ENCODE data around the gene JMJD8.
"Not testable (repeated sequence)": the region's sequence is repeated elsewhere in the genome, so short reads cannot be mapped to it uniquely, and the experiment has no call there.

JMJD8 gene

DNA sequence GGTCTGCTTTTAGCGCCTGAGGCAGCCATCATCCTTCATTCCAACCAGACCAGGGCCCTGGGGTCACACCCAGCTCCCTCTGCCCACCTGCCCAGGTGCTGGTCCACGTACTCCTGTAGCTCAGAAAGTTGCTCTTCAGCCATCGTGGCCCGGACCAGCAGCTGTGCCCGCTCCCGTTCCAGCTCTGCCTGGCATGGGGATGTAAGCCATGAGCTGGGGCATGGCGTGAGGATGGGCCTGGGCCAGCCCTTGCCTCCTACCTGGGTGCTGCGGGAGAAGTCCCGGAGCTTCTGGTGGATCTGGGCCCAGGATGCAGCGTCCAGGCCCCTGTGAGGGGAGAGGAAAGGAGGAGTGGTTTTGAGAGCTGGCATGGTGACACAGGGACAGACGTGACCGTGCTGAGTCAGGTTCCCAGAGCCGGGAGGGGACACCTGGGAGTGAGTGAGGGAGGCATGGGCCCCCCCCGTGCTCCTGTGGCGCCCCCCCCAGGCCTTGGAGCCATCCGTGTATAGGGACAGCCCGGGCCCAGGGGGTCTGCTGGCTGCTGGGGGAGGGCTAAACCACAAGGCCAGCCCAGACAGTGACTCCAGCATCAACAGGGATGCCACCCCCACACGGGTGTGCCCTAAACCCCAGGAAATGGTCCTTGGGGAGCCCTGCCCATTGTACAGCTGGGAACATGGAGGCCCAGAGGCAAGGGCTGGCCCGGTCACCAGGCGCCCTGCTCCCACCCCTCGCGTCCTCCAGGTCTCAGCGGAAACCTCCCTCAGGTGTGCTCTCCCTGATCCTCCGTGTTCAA, 38.9 kb upstream of the JMJD8 start:
- in situ Hi-C loops (cut with MboI; ENCODE audit: low sequenced_read_pairs), result no loop called here

DNA sequence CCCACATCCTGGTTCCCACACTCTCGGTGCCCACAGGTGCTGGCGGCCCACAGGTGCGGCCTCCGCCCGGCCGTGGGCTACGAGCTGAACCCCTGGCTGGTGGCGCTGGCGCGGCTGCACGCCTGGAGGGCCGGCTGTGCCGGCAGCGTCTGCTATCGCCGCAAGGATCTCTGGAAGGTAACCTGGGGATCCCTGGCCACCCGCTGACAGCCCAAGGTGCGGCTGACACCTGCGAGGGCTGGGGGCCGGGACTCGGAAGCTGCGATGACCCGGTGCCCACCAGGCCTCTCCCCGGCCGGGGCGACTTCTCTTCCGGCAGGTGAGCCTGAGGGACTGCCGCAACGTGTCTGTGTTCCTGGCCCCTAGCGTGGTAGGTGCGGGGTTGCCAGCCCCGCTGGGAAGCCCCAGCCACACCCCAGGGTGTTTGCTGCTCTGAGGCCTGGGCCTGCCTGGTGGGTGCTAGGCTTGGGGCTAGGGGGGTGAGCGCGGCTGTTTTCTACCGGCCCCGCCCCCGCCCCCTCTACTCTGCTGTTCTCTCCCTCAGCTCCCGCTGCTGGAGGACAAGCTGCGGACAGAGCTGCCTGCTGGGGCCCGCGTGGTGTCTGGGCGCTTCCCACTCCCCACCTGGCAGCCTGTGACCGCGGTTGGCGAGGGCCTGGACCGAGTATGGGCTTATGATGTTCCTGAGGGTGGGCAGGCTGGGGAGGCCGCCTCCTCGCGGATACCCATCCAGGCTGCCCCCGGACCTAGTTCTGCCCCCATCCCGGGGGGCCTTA, 37.8 kb upstream of the JMJD8 start:
- in situ Hi-C loops (cut with MboI; ENCODE audit: low sequenced_read_pairs), result no loop called here

DNA sequence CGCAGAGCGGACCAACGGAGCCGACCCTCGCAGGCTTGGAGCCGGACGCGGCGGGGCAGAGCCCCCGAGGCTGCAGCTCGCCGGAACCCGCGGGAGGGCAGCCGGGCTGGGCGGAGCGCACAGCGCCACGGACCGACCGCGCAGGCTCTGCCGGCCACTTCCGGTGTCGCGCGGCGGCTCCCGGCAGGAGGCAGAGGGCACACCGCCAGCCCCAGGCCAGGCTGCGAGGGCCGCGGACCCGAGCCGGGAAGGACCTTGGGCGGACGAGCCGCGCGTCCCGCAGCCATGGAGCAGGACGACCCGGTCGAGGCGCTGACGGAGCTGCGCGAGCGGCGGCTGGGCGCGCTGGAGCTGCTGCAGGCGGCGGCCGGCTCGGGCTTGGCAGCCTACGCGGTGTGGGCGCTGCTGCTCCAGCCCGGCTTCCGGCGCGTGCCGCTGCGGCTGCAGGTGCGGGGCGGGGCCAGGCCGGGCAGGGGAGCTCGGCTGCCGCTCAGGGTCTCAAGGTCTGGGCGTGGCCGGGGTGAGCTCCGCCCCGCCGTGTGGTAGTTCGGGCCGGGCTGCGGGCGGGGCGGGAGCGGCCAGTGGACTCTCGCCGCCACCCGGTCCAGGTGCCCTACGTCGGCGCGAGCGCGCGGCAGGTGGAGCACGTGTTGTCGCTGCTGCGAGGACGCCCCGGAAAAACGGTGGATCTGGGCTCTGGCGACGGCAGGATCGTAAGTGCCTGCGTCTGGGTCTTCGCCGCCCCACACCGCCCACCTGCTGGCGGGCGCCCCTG, 37.0 kb upstream of the JMJD8 start, which contains the start of gene ANTKMT:
TSS of gene ANTKMT (plus strand) at position 157 of the 775 bp plus-strand sequence. CDS start at position 286, 129 bp downstream.
- in situ Hi-C loops (cut with MboI; ENCODE audit: low sequenced_read_pairs), result no loop called here

DNA sequence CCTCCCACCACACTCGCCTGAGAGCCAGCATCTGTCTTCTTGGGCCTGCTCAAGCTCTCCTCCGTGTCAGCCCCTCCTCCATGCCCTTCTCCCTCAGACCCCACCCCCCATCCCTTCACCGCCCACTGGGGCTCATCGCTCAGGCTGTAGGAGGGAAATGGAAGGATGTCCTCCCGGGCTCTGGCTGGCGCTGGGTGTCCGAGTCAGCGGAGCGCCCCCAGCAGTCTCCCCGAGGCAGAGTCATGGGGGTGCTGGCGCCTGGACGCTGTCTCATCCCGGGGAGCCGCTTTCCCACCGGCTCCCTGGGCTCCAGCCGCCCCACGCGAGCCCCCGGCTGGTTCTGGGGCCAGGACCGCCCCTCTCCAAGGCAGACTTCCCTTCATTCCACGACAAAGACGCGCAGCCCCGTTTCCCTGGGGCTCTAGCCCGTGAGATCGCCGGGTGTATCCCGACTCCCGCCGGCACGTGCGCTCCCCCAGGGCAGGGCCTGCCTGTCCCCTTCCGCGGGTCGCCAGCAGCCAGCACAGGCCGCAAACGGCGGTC, 36.4 kb upstream of the JMJD8 start:
- in situ Hi-C loops (cut with MboI; ENCODE audit: low sequenced_read_pairs), result no loop called here

DNA sequence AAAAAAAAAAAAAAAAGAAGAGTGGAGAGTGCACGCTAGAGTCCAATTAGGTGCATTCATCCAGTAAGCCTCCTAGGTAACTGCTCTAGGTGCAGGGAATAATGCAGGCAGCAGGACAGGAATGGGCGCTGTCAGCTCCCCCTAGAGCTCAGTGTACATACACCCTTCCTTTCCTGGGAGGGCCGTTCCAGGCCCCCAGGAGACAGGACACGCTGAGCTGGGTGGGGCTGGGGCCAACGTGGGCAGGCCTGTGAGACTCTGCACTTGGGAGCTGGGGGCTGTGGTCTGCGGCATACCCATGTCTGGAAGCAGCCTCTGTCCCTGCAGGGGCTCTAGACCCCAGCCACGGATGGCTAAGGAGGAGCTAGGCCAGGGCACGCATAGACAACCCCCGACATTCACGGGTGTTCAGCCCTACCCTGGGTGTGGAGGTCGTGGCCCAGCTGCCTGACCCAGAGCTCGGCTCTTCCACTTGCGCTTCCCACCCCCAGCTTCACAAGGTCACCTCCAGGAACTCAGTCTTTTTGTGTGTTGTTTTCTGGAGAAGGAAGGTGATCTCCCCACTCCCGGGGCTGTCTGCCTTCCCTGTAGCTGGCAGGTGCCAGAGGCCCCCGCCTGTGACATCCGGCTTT, 35.8 kb upstream of the JMJD8 start:
- in situ Hi-C loops (cut with MboI; ENCODE audit: low sequenced_read_pairs), result no loop called here

DNA sequence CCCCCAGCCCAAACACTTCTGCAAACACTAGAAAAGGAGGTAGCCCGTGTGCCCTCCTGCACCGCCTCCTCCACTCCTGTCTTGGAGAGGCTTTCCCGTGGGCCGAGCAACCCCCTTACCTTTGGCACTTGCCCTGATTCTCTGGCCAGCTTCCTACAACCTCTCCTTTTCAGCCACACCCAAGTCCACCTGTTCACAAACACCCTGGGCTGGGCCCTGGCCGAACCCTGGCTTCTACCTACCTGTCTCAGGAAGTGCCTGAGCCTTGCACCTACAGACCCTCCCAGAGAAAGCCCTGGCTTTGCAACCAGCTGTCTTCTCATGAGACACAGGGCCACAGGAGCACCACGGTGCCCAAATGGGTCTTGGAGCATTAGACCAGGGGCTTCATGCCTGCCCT, 34.8 kb upstream of the JMJD8 start:
- in situ Hi-C loops (cut with MboI; ENCODE audit: low sequenced_read_pairs), result no loop called here

DNA sequence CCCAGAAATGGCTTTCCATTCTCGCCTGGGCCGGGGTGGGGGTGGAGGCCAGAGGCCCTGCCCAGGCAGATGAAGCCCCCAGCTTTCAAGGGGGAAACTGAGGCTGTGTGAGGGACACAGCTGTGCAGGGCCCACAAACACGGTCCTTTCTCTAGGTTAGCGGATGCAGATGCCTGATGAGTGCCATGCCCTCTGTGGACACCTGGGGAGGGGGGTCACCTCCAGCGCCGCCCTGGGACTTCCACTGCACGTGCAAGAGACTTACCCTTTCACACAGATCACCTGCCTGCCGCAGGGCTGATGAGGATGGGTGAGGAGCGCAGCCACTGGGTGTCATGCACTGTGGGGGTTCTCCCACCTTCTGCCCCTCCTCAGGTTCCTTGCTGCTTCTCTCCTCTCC, 34.3 kb upstream of the JMJD8 start:
- in situ Hi-C loops (cut with MboI; ENCODE audit: low sequenced_read_pairs), result no loop called here

DNA sequence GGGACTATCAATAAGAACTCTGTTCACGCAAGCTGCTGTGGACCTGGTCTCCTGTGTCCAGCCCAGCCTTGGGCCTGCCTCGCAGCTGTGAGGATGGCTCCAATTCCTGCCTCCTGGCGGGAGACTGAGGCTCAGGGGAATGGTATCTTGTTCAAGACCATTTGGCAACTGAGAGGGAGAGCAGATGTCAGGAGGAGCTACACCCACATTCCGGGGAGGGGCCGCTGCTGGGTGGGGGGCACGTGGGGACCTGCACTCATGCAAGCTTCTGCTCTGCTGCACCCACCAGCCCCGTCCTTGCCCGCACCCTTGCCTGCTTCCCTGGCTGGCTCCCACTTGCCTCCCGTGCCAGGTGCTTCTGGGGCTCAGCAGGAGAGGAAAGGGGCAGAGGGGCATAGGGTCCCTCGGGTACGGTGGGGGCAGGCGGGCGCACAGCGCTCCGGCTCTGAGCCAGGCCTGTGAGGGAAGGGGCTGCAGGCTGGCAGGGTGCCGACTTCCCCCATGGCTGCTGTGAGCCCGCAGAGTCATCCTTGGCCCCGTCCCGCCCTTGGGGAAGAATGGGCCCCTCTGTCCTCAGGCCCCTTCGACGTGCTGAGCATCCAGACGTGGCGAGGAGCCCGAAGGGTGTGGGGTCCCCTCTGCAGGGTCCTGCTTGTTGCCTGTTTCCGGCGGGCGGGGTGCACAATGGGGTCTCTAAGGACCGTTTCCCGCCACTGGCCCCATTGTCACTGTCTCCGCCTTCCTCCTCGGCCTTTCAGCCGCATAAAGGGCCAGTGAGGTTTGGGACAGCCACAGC, 33.5 kb upstream of the JMJD8 start:
- in situ Hi-C loops (cut with MboI; ENCODE audit: low sequenced_read_pairs), result no loop called here

DNA sequence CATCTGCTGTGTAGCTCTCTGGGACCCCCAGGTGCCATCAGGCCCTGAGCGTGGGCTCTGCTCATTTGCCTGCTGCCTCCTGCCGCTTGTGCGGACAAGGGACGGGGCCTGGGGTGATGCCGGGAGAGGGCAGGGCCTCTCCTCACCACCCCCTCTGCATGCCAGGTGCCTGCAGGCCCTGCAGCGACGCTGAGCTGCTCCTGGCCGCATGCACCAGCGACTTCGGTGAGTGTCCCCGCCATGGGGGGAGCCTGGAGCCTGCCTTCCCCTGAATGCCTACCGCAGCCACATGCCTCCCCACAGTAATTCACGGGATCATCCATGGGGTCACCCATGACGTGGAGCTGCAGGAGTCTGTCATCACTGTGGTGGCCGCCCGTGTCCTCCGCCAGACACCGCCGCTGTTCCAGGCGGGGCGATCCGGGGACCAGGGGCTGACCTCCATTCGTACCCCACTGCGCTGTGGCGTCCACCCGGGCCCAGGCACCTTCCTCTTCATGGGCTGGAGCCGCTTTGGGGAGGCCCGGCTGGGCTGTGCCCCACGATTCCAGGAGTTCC, 32.7 kb upstream of the JMJD8 start:
- in situ Hi-C loops (cut with MboI; ENCODE audit: low sequenced_read_pairs), result no loop called here

DNA sequence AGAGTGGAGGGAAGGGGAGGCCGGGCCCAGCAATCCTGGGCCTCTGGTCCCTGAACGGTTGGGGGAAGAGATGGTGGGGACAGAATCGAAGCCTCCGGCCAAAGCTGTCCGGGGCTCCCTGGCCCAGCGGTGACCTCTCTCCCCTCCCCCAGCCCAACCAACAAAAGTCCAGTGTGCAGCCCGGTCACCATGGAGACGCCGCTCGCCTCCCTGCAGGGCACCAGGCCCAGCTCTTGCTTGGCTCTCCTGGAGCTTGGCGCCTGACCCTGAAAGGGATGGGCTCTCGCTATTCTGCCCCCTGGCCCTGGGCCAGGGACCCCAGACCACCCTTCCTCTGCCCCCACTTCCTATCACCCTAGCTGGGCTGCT, 32.0 kb upstream of the JMJD8 start:
- in situ Hi-C loops (cut with MboI; ENCODE audit: low sequenced_read_pairs), result no loop called here

DNA sequence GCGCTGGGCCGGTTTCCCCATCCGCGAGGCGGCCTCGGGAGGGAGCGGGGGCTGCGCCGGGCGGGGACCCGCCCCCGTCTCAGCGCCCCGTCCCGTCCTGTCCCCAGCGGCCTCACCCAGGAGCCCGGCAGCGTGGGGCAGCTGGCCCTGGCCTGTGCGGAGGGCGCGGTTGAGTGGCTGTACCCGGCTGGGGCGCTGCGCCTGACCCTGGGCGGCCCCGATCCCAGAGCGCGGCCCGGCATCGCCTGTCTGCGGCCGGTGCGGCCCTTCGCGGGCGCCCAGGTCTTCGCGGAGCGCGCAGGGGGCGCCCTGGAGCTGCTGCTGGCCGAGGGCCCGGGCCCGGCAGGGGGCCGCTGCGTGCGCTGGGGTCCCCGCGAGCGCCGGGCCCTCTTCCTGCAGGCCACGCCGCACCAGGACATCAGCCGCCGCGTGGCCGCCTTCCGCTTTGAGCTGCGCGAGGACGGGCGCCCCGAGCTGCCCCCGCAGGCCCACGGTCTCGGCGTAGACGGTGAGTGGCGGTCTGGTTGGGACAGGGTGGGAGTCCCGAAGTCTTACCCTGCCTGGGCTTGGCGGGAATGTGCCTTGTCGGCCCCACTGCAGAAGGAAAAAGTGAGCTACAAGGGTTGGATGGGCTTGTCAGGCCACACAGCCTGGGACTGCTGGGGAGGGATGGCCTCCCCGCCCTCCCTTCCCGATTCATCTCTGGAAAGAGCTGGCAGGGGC, 31.5 kb upstream of the JMJD8 start:
- in situ Hi-C loops (cut with MboI; ENCODE audit: low sequenced_read_pairs), result no loop called here

DNA sequence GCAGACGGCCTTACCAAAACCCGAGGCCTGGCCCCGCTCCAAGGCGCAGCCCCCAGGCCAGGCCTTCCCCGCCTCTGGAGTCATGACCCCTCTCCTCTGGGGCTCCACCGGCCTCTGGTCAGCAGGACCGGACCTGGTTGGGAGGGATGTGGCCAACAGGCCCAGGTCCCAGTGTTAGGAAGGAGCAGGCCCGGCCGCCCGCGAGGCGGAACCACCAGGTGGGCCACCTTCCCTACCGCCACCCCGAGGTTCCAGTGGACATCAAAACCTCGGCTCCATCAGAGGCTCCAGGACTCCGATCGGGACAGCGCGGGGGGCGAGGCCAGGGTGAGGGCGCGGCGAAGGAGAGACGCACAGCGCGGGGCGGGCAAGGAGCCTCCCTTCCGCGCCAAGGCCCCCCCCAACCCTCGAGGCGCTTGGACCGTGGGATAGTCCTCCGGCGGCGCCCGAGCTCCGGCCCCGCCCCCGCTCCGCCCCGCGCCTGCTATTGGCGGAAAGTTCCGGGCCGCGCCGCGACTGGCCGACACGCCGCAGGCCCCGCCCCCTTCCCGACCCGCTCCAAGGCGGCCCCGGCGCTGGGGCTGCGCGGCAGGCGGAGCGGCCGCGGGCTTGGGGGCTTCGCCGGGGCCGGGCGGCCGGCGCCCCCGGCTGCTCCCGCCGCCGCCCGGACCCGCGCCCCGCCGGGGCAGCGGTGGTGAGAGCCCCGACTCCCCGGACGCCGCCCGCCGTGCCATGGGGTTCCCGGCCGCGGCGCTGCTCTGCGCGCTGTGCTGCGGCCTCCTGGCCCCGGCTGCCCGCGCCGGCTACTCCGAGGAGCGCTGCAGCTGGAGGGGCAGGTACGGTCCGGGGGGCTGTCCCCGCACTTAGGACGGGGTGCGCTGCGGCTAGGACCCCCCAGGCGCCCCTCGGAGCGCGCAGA, 30.7 kb upstream of the JMJD8 start, which contains the start of gene METRN:
TSS of gene METRN (plus strand) at position 561 of the 919 bp plus-strand sequence. CDS start at position 733, 172 bp downstream.
- in situ Hi-C loops (cut with MboI; ENCODE audit: low sequenced_read_pairs), result no loop called here

DNA sequence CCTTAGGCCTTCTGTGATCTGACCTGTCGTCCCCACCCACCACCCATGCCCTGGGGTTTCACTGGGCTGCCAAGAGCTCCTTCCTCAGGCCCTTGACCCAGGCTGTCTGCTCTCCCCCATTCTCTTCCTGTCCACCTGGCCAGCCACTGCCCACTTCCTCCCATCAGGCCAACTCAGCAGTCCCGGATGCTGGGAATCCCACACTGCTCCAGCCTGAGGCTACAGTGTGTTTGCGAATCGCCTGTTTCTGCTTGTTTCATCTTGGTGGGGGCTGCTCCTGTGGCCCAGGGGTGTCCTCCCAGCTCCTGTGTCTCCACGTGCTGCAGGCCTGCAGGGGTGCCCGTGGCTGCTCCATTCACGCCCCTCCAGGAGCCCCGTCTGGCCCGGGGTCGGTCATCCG, 29.9 kb upstream of the JMJD8 start:
- in situ Hi-C loops (cut with MboI; ENCODE audit: low sequenced_read_pairs), result no loop called here

DNA sequence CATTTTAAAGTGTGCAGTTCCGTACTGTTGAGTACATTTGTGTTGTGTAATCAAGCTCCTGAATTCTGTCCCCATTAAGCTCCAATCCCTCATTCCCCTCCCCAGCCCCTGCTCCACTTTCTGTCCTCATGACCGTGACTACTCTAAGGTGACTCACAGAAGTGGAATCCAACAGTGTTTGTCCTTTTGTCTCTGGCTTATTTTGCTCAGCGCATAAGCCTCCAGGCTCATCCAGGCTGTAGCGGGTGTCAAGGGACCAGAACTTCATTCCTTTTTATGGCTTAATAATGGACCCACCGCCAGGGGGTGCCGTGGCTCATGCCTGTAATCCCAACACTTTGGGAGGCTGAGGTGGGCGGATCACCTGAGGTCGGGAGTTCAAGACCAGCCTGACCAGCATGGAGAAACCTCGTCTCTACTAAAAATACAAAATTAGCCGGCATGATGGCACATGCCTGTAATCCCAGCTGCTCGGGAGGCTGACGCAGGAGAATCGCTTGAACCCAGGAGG, 28.7 kb upstream of the JMJD8 start:
- in situ Hi-C loops (cut with MboI; ENCODE audit: low sequenced_read_pairs), result not testable (repeated sequence)

DNA sequence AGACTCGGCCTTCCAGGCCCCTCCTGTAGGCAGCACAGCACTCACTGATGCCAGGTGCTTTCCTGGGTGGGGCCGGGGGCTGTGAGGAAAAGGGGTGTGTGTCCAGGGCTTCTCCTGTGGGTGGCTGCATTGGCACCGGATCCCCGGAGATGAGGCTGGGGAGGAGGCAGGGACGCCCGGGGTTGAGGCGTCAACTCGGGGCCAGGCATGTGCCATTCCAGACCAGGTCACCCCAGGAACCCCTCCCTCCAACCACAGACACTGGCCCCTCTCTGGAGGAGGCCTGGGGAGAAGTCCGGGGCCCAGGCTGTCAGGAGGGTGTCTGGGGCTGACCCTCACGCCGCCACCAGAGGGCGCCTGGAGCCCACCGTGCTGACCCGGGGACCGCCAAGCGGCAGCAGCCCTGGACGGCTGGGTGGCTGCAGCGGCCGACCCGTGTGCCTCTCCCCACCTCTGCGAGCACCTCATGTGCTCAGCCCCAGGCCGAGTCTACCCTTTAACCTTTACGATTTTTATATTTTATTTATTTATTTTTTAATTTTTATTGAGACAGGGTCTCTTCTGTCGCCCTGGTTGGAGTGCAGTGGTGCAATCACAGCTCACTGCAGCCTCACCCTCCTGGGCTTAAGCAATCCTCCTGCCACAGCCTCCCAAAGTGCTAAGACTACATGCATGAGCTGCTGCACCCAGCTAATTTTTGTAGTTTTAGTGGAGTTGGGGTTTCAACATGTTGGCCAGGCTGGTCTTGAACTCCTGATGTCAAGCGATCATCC, 27.6 kb upstream of the JMJD8 start:
- in situ Hi-C loops (cut with MboI; ENCODE audit: low sequenced_read_pairs), result no loop called here

DNA sequence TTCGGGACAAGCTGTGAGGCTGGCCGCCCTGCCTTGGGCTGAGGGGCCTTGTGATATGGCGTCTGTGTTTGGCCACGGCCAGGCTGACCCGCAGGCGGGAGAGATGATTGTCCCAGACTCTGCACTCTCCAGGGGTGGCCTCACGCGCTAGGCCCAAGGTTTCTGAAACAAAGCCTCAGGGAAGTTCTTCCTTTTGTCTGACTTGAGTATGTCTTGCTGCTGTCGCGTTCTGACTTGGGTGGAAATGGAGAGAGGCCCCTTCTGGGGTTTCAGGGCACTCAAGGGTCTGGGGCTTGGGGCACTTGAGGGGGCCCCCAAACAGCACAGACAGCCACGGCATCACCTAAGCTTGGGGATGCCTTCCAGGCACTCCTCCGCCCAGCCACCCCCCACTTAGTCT, 26.9 kb upstream of the JMJD8 start:
- in situ Hi-C loops (cut with MboI; ENCODE audit: low sequenced_read_pairs), result no loop called here

Measured in HL-60/S4 treated with phorbol 12-myristate 13-acetate at 8.2 ng/mL for 4 days and 3 days (cell line).